NCI-H82 (cell line): ENCODE measurements around the gene COMMD7.
"Not testable (repeated sequence)": the region's sequence is repeated elsewhere in the genome, so short reads cannot be mapped to it uniquely, and the experiment has no call there.

Experiments
- DNase-seq: peaks from one replicate; lab custom pipeline; 2025; lab: John Stamatoyannopoulos, UW

COMMD7 gene

DNA sequence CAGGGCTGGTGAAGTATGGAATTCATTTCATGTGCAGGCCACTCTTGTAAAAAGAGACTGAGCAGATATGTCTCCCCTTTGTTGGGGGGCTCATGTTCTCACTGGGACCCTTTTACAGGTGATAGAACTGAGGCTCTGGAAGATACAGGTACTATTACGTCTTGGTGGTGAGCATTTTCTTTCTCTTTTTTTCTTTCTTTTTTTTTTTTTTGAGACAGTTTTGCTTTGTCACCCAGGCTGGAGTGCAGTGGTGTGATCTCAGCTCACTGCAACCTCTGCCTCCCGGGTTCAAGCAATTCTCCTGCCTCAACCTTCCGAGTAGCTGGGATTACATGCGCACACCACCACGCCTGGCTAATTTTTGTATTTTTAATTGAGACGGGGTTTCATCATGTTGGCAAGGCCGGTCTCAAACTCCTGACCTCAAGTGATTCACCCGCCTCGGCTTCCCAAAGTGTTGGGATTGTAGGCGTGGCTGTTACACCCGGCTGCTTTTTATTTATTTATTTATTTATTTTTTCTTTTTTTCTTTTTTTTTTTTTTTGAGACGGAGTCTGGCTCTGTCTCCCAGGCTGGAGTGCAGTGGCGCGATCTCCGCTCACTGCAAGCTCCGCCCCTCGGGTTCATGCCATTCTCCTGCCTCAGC, 22.1 kb upstream of the COMMD7 start:
- DNase-seq, result not testable (repeated sequence)

DNA sequence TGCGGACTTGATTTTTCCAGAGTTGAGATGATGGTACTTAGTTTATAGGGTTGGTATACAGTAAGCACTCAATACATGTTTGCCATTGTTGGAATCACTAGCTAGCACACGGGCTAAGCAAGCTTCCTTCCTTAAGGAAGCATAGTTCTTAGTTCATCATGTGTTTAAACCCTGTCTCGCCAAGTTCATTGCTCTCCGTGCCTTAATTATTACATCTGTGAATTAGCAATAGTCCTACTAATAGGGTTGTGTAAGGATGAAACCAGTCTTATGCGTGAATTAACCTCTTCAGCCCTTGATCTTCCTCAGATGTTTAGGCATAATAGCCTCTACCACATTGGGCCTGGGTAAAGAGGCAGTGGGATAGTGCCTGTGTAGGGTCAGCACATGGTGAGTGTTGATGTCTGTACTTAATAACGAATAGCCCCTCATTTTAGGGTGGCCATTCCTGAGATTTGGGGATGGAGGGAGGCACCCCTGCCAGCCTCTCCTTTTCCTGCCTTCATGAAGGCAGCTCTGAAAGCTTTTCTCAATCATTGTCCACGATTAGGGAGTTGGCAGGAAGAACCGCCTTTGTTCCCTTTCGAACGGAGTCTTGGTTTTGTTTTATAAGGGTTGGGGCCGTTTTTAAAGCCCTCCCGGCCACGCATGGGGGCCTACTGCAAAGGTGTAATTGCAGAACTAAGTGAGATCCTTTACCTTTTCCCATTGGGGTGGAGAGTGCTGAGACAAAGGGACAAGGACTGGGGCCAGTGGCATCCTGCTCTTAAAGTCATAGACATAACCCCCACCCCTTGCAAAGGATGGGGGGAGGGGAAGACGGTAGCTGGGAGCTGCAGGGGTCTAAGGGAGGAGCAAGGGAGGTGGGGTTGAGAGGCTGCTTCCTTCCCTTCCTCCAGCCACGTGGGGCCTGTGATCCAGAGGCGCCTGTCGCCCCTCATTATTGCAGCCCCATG, 21.0 kb upstream of the COMMD7 start:
- DNase-seq, result no peak

GRCh38 chr20:32763202-32764004, 20.1 kb upstream of the COMMD7 start:
- no peak for DNase-seq

GRCh38 chr20:32762754-32763201, 19.5 kb upstream of the COMMD7 start:
- peak; percentile 49 for DNase-seq

DNA sequence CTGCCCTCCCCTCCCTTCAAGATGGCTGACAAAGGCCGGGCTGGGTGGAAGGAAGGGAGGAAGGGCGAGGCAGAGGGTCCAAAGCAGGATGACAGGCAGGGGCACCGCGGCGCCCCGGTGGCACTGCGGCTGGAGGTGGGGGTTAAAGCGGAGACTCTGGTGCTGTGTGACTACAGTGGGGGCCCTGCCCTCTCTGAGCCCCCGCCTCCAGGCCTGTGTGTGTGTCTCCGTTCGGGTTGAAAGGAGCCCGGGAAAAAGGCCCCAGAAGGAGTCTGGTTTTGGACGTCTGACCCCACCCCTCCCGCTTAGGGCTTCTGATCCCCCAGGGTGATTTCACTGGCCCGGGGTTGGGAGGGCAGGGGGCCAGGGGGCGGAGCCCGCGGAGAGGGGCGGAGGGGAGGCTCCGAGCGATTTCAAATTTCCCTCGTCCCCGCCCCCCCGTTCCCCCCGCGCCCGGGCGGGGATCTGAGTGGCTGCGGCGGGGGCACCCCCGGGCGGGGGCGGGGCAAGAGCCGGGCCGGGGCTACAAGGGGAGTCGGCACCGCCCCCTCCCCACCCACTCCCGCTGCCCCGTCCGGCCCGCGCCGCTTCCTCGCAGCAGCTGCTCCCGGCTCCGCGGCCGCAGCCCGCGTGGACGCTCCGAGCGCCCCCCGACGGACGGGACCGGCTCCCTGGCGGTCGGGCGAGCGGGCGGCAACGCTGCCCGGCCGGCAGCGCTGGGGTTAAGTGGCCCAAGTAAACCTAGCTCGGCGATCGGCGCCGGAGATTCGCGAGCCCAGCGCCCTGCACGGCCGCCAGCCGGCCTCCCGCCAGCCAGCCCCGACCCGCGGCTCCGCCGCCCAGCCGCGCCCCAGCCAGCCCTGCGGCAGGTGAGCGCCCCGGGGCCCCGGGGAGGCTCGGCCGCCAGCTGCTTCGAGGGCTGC, 18.8 kb upstream of the COMMD7 start, which contains the start of gene DNMT3B:
DNMT3B (plus strand) TSS at position 555 of the 923 bp plus-strand sequence. CDS start 17,939 bp downstream, outside the sequence.
- DNase-seq, result peak; percentile 92

- no peak for DNase-seq
These were observed 18.2 kb upstream of the COMMD7 start for GRCh38 chr20:32761417-32761830.

DNA sequence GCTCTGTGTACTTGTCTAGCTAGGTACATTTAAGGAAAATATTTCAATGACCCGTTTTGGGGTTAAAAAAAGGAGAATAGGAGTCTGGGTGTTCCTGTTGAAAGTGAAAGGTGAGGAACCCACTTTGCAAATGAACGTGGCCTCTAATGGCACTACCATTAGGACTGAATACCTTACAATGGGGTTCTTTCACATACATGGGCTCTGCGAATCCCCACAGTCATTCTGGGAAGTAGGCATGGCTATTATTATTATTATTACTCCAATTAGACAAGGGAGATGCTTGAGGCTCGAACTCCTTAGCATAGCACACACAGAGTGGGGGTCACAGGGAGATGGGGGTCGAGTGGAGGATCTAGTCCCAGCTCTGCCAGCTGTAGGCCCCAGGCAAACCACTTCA, 12.9 kb upstream of the COMMD7 start:
- no peak for DNase-seq

DNA sequence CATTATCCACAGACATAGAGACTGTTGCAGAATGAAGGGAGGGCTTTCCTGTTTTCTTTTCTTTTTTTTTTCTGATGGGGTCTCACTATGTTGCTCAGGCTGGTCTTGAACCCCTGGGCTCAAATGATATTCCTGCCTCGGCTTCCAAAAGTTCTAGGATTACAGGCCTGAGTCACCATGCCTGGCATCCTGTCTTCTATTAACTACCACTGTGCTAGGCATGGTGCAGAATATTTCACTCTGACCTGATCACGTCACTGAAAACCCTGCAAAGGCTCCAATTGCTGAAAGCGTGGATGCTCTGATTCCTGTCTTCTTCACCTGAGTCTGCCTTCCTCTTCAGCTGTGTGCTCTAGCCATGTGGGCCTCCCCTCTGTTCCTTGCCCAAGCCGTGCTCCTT, 10.5 kb upstream of the COMMD7 start:
- no peak for DNase-seq

- DNase-seq, result no peak
These were observed 9.4 kb upstream of the COMMD7 start for GRCh38 chr20:32752458-32753250.

DNA sequence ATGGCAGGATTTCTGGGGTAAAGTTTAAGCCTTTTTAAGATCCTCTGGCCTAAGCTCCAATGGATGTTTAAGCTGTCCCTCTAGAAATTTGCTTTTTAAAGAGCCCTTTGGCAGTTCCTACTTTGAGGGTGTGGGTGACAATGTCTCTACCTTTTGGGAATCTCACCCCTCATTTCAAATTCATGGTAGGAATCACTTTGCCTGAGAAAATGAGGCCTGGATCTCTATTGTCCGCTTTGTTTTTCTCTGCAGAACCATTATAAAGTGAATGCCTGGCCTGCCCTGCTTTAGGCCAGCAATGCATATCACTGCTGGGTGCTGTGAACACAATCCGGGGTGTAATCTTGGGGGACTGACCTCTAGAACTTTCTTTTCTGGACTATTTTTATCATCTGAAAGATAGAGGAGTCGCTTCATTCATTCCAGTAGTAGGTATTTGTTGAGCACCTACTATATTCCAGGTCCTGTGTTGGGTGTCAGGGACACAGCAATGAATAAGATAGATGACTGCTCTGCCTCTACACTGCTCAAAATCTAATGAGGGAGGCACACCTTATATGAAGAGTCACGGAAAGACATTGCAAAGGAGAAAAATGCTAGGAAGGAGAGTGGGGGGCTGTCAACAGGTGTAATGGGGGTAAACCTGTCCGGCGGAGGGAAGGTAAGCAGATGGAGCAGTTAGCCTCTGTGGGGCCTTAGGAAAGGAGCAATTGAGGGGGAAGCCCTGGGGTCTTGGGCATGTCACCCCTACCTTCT, 8.6 kb upstream of the COMMD7 start:
- DNase-seq, result no peak

DNA sequence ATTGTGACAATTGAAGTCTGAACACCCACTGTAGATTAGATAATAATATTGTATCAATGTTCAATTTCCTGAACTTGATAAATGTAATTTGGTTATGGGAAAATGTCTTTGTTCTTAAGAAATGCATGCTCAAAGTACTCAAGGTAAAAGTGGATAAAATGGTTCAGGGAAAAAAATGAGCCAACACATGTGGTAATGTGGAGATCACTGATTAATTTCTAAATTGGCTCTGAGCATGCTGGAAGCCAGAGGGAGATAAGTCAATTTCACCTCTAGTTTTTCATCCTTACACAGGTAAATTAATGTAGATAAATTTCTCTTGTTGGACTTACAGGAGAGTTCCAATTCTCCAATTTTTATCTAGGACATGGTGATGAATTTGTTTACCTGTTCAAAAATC, 8.0 kb upstream of the COMMD7 start:
- no peak for DNase-seq

- DNase-seq, result peak; percentile 21
These were observed 6.8 kb upstream of the COMMD7 start for GRCh38 chr20:32749914-32750637.

DNA sequence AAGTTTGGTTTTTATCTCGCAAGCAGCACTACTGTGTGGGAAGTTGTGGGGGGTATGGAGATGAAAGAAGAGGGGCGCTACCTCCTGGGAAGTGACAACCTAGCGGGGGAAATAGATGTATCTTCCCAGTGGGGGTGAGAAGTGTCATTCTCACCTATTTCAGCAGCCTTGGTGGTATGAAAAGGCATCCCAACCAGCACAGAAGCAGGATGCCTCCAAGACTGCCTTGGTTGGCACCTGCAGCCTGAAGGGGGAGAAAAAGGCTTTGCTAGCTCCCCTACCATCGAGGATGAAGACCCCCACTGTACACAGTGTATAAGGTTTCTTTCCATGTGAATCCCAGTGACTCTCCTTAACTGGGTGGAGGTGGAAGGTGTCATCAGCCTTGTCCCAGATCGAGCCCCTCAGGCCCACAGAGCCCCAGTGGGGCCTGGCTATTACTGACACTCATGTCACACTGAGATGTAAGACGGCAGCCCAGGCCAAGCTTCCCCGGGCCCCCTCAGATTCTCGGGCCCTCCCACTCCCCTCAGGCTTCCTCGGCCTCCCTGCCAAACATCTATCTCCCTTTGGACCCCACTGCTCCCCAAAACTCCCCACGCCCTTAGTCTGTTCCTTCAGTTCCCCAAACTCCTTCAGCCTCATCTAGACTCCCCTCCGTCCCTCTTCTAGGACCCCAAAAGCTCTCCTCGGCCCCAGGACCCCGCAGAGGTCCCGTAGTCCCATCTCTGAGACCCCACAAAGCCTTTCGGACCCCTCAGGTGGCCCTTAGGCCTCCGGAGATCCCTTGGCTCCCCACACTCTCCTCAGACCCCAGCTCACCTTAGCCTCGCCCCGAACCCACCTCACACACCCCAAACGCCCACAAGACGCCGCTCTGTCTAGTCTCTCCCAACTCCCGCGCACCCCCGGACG, 688 bp downstream of the COMMD7 start:
- peak; percentile 18 for DNase-seq

GRCh38 chr20:32741151-32741550, 2.1 kb downstream of the COMMD7 start:
- DNase-seq, result no peak

DNA sequence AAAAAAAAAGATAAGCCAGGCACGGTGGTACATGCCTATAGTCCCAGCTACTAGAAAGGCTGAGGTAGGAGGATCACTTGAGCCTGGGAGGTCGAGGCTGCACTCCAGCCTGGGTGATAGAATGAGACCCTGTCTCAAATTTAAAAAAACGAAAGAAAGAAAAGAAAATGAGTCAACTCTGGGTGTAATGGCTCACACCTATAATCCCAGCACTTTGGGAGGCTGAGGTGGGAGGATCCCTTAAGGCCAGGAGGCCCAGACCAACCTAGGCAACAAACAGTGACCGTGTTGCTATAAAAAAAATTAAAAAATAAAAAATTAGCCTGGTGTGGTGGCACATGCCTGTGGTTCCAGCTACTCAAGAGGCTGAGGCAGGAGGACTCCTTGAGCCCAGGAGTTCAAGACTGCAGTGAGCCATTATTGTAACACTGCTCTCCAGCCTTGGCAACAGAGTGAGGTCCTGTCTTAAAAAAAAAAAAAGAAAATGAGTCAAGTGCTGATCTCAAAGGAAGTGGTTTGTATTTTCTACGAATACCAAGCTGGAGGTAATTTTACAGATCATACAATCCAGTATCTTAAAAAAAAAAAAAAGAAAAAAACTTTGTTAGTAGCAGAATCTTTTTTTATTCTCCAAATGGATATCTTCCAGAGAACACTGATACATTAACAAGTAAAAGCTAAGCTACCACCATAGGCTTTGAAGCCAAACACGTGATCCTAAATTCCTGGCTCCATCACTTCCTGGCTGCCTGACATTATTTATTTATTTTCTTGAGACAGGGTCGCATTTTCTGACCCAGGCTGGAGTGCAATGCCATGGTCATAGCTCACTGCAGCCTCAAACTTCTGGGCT, 5.7 kb downstream of the COMMD7 start:
- no peak for DNase-seq

DNA sequence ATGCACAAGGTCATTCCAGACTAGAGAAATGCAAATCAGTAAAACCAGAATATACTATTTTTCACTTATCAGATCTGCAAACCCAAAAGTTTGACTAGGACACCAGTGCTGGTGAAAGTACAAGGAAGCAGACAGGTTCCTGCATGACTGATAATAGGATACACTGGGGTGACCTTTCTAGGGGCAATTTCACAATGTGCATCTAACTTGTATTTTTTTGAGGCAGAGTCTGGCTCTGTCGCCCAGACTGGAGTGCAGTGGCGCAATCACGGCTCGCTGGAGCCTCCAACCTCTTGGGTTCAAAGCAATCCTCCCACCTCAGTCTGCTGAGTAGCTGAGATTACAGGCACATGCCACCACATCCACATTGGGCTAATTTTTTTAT, 11.4 kb downstream of the COMMD7 start:
- no peak for DNase-seq

- DNase-seq, result not testable (repeated sequence)
These were observed 13.9 kb downstream of the COMMD7 start for GRCh38 chr20:32729334-32729733.
